Body of pancreas (tissue), 4 donors: ENCODE data around the gene WDR46. TPM values are rescaled to one million over a fixed set of nuclear protein-coding genes. Genes with fewer than 3 reads are reported as not detected.

Experiments
- ATAC-seq: fragments of 150-250 bp; one replicate; pipeline ENCODE4 v1.9.1; 2016
- DNase-seq, 4 donors: peaks; one replicate each; pipeline ENCODE4 v3.0.0-alpha.2; 2019
- H3K27ac ChIP-seq, 4 donors: fragments of 200-600 bp; sonication (generic); 1 replicate in 3 of 4; 2 replicates in 1 of 4; pipeline versions ENCODE4 v1.5.1 to v1.6.1; 2016 to 2019; ENCODE audit warnings: mild to moderate bottlenecking in 1 of 4, mixed read lengths in 1 of 4, moderate library complexity in 1 of 4
- H3K27me3 ChIP-seq, 2 donors: fragments of 200-600 bp; sonication (generic); one replicate each; pipeline ENCODE4 v1.6.0; 2016; ENCODE audit warnings: mild to moderate bottlenecking in 1 of 2
- H3K36me3 ChIP-seq, 2 donors: fragments of 200-600 bp; sonication (generic); replicated peaks in 1 of 2; 2 replicates each; pipeline ENCODE4 v1.5.1; 2016; ENCODE audit warnings: low read depth in 2 of 2; ENCODE audit not compliant: insufficient read depth in 1 of 2
- H3K4me1 ChIP-seq: fragments of 200-600 bp; sonication (generic); one replicate; pipeline ENCODE4 v1.6.0; 2016
- H3K4me3 ChIP-seq, 2 donors: fragments of 200-600 bp; sonication (generic); 1 replicate in 1 of 2; 2 replicates in 1 of 2; pipeline ENCODE4 v1.5.1; 2016 to 2019
- H3K9me3 ChIP-seq, 3 donors: fragments of 200-600 bp; sonication (generic); 1 replicate in 2 of 3; 2 replicates in 1 of 3; pipeline ENCODE4 v1.5.1; 2016
- CTCF ChIP-seq, 7 experiments: fragments of 450-650 bp in 4 of 7; fragments of 200-600 bp in 3 of 7; sonication (generic) in 3 of 7; IDR thresholded peaks; one replicate each; pipeline ENCODE4 v1.5.1; 2016 to 2019; ENCODE audit warnings: antibody characterized with exemption in 7 of 7
- POLR2A ChIP-seq, 3 donors: fragments of 450-650 bp; IDR thresholded peaks; one replicate each; pipeline ENCODE4 v1.6.1; 2016; ENCODE audit warnings: antibody characterized with exemption in 3 of 3, mild to moderate bottlenecking in 2 of 3
- WGBS, 2 donors: methylation state at CpG; one replicate each; pipeline ENCODE4 v1.1.5; 2017; 5-methylcytosine and 5-hydroxymethylcytosine counted together
- intact Hi-C: fragments of 100-400 bp; cut with DNase I; formaldehyde crosslinking; loops from one replicate; pipeline ENCODE4 v1.15.1; 2023
- total RNA-seq, 2 donors: library from RNA; depleted of rRNA; stranded (reverse); fragments of >200 nt; gene quantifications; one replicate each; pipeline ENCODE4 v1.1.0, GENCODE V29; 2016

Gene WDR46
- total RNA-seq, 2 donors from 2014 or later = 27.8 to 43.2 TPM

GRCh38 chr6:33320315-33321181 is 31.5 kb upstream of the WDR46 start:
- TF ChIP-seq CTCF (IDR thresholded peaks at IDR 0.05) (no peak), POLR2A (IDR thresholded peaks at IDR 0.05) (peak in 1 of 3 donors; percentile 4)
- H3K9me3 ChIP-seq = no peaks in the 10 kb centered on the region
- peaks cover 58% of the 10 kb centered on the region for H3K4me1 ChIP-seq
- DNase-seq (peak; percentile 64 to 76 (median 72)), ATAC-seq (no peak)
- peak overlapping the region in 3 of 4 donors; percentile 34 to 71 (median 50) for H3K27ac ChIP-seq
- H3K4me3 ChIP-seq = no peak overlapping the region
- WGBS, 2 donors = 70 to 73% methylated on average over 31 to 32 of the region's 32 CpGs
- no peaks in the 10 kb centered on the region for H3K27me3 ChIP-seq
- intact Hi-C loops = no loop called here
- peaks cover 3 to 4% of the 10 kb centered on the region in 2 donors for H3K36me3 ChIP-seq

- intact Hi-C loops = no loop called here
- H3K27me3 ChIP-seq = no peaks in the 10 kb centered on the region
- no peak for TF ChIP-seq POLR2A (IDR thresholded peaks at IDR 0.05)
- no peak for TF ChIP-seq CTCF (IDR thresholded peaks at IDR 0.05)
- peak overlapping the region in 3 of 4 donors; percentile 34 to 71 (median 50) for H3K27ac ChIP-seq
- WGBS, 2 donors = 81 to 91% methylated on average over 3 of the region's 3 CpGs
- H3K36me3 ChIP-seq = peaks cover 3 to 4% of the 10 kb centered on the region in 2 donors
- H3K9me3 ChIP-seq = no peaks in the 10 kb centered on the region
- no peak overlapping the region for H3K4me3 ChIP-seq
- DNase-seq (no peak), ATAC-seq (no peak)
- H3K4me1 ChIP-seq = peaks cover 64% of the 10 kb centered on the region
These were observed 30.9 kb upstream of the WDR46 start for GRCh38 chr6:33319939-33320314.

DNA sequence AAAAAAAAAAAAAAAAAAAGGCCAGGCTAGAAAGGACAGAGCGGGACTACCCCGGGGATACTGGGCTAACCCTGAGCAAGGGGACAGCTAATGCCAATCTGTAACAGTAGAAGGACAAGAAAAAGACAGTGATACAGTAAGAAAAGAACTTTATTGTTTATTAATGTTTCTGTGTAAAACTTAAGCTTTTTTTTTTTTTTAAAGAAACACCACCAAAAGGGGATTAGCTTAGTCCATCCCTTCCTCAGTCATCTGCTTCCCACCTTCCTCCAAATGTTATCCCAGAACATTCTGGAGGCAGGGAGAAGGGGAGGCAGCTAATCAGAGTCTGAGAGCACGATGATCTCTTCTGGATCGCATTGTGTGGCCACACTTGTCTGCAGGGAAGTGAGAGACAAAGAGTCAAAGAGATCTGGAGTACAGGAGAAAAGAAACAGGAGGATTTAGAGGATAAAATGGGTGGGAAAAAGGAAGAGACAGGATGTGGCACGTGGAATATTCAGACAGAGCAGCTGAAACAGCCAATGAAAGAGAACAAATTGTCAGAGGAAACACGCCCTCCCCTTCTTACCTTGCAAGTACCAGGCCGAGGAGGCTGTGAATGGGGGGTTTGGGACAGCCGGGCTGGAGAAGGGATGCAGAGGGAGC is 29.5 kb upstream of the WDR46 start:
- Histone ChIP-seq H3K36me3 (peaks cover 3 to 4% of the 10 kb centered on the region in 2 donors), H3K4me3 (no peak overlapping the region), H3K27me3 (no peaks in the 10 kb centered on the region), H3K9me3 (no peaks in the 10 kb centered on the region), H3K4me1 (peaks cover 65% of the 10 kb centered on the region), H3K27ac (peak overlapping the region in 3 of 4 donors; percentile 78 to 86 (median 84))
- WGBS, 2 donors = 58 to 69% methylated on average over 8 of the region's 8 CpGs
- TF ChIP-seq CTCF (IDR thresholded peaks at IDR 0.05) (no peak), POLR2A (IDR thresholded peaks at IDR 0.05) (no peak)
- ATAC-seq (no peak), DNase-seq (no peak)
- intact Hi-C loops = no loop called here

- H3K4me1 ChIP-seq = peaks cover 63% of the 10 kb centered on the region
These were observed 28.8 kb upstream of the WDR46 start, which contains the start of gene ZBTB22 for GRCh38 chr6:33317669-33318425. TSS of gene ZBTB22 (minus strand) at chr6:33317744. CDS start at chr6:33316916, 828 bp downstream.

More at GRCh38 chr6:33317669-33318425, 28.8 kb upstream of the WDR46 start, which contains the start of gene ZBTB22:
- peaks cover 3 to 4% of the 10 kb centered on the region in 2 donors for H3K36me3 ChIP-seq
- TF ChIP-seq CTCF (IDR thresholded peaks at IDR 0.05) (peak in 1 of 7 experiments; percentile 19), POLR2A (IDR thresholded peaks at IDR 0.05) (peak in 2 of 3 donors; percentile 41 to 44)
- H3K9me3 ChIP-seq = no peaks in the 10 kb centered on the region
- DNase-seq (peak; percentile 100), ATAC-seq (peak; percentile 84)
- peak within 1 kb of the TSS; percentile 76 to 86 (median 81) for H3K27ac ChIP-seq
- WGBS, 2 donors = 1 to 3% methylated on average over 34 to 37 of the region's 44 CpGs
- no peaks in the 10 kb centered on the region for H3K27me3 ChIP-seq
- intact Hi-C loops = no loop called here
- H3K4me3 ChIP-seq = peak within 1 kb of the TSS; percentile 8 to 67
